B cell (primary cell): ENCODE measurements around the gene CELA3B.

Experiments used
- EZH2 ChIP-seq: IDR thresholded peaks from 2 replicates; pipeline ENCODE4 v1.6.1; 2012; ENCODE audit warnings: borderline replicate concordance, low read depth, mild to moderate bottlenecking, moderate library complexity, low read length; ENCODE audit not compliant: insufficient read depth, poor library complexity, severe bottlenecking
- TF ChIP-seq, protein P1 (sequence below): fragments of 200-600 bp; IDR thresholded peaks from one replicate; pipeline ENCODE4 v1.8.0; 2022; ENCODE audit warnings: antibody characterized with exemption, mild to moderate bottlenecking

DNA sequence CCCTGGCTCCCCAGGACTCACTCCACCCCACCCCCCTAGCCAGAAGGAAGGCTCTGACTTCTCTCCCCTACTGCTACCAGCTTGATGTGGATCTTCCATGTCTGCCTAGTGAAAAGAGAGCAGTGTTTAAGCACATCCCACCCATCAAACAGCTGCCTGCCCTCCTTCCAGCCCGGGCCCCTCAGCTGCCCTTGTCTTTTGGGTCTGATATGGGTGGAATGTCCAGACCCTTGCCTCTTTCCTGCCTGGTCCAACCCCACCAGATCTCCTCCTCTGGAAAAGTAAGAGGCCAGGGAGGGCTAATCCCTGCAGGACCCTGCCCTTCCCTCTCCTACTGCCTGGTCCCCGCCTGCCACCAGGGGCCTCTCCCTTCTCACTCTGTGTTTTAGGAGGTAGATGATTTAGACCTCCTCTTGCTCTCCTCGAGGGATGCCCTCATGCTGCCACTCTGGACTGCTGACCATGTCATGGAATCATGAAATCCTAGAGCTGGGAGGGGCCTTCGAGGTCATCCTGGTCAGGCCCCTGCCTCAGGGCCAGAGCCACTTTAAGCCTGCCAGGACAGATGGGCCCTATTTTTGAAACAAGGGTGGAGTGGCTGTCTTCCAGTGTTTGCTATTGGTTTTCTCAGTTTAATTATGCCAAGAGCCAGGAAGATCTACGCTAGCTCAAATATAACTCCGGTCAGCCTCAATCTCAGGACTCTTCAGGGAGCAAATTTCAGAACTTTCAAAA is 23.9 kb upstream of the CELA3B start:
- TF ChIP-seq, protein P1, sequence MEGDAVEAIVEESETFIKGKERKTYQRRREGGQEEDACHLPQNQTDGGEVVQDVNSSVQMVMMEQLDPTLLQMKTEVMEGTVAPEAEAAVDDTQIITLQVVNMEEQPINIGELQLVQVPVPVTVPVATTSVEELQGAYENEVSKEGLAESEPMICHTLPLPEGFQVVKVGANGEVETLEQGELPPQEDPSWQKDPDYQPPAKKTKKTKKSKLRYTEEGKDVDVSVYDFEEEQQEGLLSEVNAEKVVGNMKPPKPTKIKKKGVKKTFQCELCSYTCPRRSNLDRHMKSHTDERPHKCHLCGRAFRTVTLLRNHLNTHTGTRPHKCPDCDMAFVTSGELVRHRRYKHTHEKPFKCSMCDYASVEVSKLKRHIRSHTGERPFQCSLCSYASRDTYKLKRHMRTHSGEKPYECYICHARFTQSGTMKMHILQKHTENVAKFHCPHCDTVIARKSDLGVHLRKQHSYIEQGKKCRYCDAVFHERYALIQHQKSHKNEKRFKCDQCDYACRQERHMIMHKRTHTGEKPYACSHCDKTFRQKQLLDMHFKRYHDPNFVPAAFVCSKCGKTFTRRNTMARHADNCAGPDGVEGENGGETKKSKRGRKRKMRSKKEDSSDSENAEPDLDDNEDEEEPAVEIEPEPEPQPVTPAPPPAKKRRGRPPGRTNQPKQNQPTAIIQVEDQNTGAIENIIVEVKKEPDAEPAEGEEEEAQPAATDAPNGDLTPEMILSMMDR, result no peak
- TF ChIP-seq EZH2, result no peak
